ENCODE measurements around the gene GMPR2.

DNA sequence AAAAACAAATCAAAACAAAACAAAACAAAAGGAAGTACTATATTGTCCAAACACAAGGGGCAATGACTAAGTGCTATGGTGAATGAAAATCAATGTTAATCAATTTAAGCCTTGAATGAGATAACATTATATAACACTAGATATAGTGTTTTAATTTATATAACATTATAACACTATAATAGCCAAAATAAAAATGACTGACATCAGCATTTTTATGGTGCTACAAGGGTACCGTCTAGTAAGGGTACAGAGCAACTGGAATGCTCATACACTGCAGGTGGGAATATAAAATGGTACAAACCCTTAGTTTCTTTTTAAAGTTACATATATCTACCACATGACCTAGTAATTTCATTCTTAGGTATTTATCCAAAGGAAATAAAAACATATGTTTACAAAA is 6.3 kb upstream of the GMPR2 start:
- no peak for TF ChIP-seq POLR2AphosphoS5 (IDR thresholded peaks at IDR 0.05; ENCODE audit: borderline replicate concordance, low read depth, low read length)
- TF ChIP-seq EZH2 (IDR thresholded peaks at IDR 0.05): no peak
